Body of pancreas (tissue), 4 donors: ENCODE measurements around the gene ELAVL2.

Source experiments
- POLR2A ChIP-seq, 3 donors: fragments of 450-650 bp; IDR thresholded peaks; one replicate each; pipeline ENCODE4 v1.6.1; 2016; ENCODE audit warnings: antibody characterized with exemption in 3 of 3, mild to moderate bottlenecking in 2 of 3
- TF ChIP-seq, protein P1 (sequence below), 7 experiments: fragments of 450-650 bp in 4 of 7; fragments of 200-600 bp in 3 of 7; sonication (generic) in 3 of 7; IDR thresholded peaks; one replicate each; pipeline ENCODE4 v1.5.1; 2016 to 2019; ENCODE audit warnings: antibody characterized with exemption in 7 of 7

DNA sequence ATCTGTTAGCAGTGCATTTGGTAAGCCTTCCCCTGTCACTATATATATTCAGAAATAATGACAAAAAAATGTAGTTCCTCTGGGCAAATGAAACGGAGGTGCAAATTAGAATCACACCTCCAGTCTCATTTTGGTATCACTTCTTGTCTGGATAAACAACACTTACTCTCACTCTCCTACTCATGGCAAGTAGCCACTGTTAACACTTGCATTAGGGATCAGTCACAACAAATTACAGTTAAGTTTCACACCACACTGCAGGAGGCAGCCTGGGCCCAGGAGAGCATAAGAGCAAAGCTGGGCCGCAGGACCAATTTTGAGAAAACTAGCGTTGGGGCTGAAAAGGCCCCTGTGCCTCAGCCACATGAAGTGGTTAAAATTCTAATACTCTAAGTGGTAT, 161.0 kb downstream of the ELAVL2 start:
- TF ChIP-seq, protein P1, sequence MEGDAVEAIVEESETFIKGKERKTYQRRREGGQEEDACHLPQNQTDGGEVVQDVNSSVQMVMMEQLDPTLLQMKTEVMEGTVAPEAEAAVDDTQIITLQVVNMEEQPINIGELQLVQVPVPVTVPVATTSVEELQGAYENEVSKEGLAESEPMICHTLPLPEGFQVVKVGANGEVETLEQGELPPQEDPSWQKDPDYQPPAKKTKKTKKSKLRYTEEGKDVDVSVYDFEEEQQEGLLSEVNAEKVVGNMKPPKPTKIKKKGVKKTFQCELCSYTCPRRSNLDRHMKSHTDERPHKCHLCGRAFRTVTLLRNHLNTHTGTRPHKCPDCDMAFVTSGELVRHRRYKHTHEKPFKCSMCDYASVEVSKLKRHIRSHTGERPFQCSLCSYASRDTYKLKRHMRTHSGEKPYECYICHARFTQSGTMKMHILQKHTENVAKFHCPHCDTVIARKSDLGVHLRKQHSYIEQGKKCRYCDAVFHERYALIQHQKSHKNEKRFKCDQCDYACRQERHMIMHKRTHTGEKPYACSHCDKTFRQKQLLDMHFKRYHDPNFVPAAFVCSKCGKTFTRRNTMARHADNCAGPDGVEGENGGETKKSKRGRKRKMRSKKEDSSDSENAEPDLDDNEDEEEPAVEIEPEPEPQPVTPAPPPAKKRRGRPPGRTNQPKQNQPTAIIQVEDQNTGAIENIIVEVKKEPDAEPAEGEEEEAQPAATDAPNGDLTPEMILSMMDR (IDR thresholded peaks at IDR 0.05) = no peak
- no peak for TF ChIP-seq POLR2A (IDR thresholded peaks at IDR 0.05)
